Measurements from ENCODE around the gene ABCC4. TPM values are rescaled to one million over a fixed set of nuclear protein-coding genes. Genes with fewer than 3 reads are reported as not detected.
"Not testable (repeated sequence)": the region's sequence is repeated elsewhere in the genome, so short reads cannot be mapped to it uniquely, and the experiment has no call there.

Gene ABCC4
- total RNA-seq, 6 experiments from 2014 or later = 1.1 to 4.9 (median 3.8) TPM

DNA sequence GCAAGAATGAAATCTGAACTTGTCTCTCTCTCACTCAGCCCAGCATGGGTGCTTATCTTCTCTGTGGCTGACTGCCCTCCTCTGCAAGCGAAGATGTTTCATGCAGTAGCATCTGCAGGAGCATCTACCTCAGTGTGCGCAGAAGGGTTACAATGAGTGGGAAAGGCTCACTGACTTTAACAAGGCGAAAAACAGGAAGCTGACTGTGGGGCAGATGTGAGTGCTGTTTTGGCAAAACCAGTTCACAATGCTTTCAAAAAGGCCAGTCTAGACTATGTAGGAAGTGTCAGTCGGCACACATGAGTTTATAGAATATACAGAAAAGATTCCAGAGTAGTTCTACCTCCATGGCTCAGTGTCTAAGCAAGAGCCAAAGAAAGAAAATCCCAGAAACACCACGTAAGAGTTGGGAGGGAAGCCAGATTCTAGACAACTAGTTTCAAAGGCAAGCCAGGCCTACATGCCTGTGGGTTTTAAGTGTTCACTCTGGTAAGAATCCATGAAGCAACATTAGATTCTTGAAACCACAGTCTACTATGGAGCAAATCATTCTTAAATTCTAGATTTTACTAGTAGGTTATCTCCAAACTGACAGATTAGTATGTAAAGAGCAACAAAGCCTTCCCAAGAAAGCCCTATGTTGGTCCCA is 124.5 kb downstream of the ABCC4 start:
- DNase-seq = no peak
- intact Hi-C loops (cut with DNase I) = no loop called here

DNA sequence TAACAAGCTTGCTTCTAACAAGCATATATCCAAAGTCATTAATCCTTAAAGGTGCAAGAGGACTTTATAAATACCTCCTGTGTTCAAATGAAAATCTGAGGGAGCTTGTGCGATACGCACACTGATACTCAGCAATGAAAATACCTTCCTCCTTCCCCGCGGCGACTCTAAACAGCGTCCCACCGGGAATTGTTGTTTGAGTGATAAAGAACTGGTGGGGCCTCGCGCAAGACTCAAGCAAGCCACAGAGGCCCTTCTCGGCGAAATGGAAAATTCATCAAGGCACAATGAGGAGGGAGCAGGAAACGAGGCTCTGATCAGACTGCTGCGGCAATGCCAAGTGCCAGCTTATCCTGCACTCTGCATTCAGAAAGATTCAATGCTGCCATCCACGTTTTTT is 126.7 kb downstream of the ABCC4 start:
- H3K27me3 ChIP-seq = no peaks in the 10 kb centered on the region
- H3K27ac ChIP-seq = no peak overlapping the region
- H3K36me3 ChIP-seq = no peaks in the 10 kb centered on the region
- TF ChIP-seq POLR2A (IDR thresholded peaks at IDR 0.05) = no peak
- TF ChIP-seq, protein P1, sequence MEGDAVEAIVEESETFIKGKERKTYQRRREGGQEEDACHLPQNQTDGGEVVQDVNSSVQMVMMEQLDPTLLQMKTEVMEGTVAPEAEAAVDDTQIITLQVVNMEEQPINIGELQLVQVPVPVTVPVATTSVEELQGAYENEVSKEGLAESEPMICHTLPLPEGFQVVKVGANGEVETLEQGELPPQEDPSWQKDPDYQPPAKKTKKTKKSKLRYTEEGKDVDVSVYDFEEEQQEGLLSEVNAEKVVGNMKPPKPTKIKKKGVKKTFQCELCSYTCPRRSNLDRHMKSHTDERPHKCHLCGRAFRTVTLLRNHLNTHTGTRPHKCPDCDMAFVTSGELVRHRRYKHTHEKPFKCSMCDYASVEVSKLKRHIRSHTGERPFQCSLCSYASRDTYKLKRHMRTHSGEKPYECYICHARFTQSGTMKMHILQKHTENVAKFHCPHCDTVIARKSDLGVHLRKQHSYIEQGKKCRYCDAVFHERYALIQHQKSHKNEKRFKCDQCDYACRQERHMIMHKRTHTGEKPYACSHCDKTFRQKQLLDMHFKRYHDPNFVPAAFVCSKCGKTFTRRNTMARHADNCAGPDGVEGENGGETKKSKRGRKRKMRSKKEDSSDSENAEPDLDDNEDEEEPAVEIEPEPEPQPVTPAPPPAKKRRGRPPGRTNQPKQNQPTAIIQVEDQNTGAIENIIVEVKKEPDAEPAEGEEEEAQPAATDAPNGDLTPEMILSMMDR (IDR thresholded peaks at IDR 0.05) = no peak
- ATAC-seq (no peak), DNase-seq (no peak)
- no peak overlapping the region for H3K4me3 ChIP-seq
- WGBS (ENCODE audit: insufficient coverage, low coverage, low lambda C conversion rate, missing lambda C conversion rate) = 83% methylated on average over 13 of the region's 14 CpGs
- intact Hi-C loops (cut with DNase I) = no loop called here
- no peaks in the 10 kb centered on the region for H3K9me3 ChIP-seq
- H3K4me1 ChIP-seq = no peaks in the 10 kb centered on the region

More for the DNA sequence above, 124.5 kb downstream of the ABCC4 start:
- no peak for TF ChIP-seq POLR2A (IDR thresholded peaks at IDR 0.05)
- TF ChIP-seq, protein P1 (IDR thresholded peaks at IDR 0.05) = no peak
- Histone ChIP-seq H3K4me3 (no peak overlapping the region), H3K4me1 (no peaks in the 10 kb centered on the region), H3K9me3 (no peaks in the 10 kb centered on the region), H3K27me3 (no peaks in the 10 kb centered on the region), H3K36me3 (no peaks in the 10 kb centered on the region), H3K27ac (no peak overlapping the region)
- ATAC-seq = no peak
- 85% methylated on average over 3 of the region's 5 CpGs for WGBS (ENCODE audit: insufficient coverage, low coverage, low lambda C conversion rate, missing lambda C conversion rate)

DNA sequence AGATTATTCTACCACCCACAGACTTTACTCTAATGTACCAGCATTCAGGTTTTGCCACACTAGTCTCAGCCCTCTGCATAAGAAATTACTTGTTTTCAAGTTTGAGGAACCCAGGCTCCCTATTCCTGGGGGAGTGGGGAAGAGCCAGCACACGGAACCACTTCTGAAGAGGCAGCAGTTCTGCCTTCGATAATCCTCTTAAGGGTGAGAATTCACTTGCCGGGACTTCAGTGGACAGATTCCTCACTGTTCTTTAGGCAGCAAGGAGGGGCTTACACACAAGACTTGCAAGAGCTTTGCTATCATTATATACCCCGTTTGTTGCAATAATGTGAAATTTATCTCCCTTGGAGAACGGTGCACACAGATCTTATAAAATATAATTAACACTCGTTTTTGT is 133.1 kb downstream of the ABCC4 start:
- Histone ChIP-seq H3K9me3 (no peaks in the 10 kb centered on the region), H3K4me1 (no peaks in the 10 kb centered on the region), H3K4me3 (no peak overlapping the region), H3K27me3 (no peaks in the 10 kb centered on the region), H3K27ac (no peak overlapping the region), H3K36me3 (no peaks in the 10 kb centered on the region)
- no peak for TF ChIP-seq POLR2A (IDR thresholded peaks at IDR 0.05)
- TF ChIP-seq, protein P1 (IDR thresholded peaks at IDR 0.05) = no peak
- DNase-seq (no peak), ATAC-seq (no peak)
- intact Hi-C loops (cut with DNase I) = no loop called here
- WGBS (ENCODE audit: insufficient coverage, low coverage, low lambda C conversion rate, missing lambda C conversion rate) = 82% methylated on average over 6 of the region's 6 CpGs

DNA sequence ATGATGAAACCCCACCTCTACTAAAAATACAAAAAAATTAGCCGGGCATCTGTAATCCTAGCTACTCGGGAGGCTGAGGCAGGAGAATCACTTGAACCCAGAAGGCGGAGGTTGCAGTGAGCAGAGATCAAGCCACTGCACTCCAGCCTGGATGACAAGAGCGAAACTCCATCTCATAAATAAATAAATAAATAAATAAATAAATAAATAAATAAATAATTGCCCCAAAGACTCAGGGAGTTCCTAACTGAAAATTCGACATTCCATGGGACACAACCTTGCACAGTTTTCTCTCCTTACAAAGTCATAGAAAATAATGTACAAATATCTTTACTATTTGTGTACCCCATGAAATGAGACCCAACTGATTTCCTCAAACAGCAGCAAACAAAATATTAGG is 134.2 kb downstream of the ABCC4 start:
- intact Hi-C loops (cut with DNase I); H3K27ac ChIP-seq: not testable (repeated sequence)

DNA sequence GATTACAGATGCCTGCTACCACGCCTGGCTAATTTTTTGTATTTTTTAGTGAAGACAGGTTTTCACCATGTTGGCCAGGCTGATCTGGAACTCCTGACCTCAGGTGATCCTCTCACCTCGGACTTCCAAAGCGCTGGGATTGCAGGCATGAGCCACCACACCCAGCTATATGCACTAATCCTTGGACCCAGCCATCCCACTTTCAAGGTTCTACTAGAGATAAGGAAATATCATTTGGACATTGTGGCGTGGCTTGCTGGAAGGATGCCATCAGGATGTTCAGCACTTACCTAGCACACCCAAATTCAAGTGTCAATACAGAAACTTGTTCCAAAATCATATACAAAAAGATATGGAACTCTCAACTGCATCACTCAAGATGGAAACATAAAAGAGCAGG is 136.4 kb downstream of the ABCC4 start:
- intact Hi-C loops (cut with DNase I) = no loop called here
- DNase-seq = no peak
- Histone ChIP-seq H3K4me3 (no peak overlapping the region), H3K9me3 (no peaks in the 10 kb centered on the region), H3K36me3 (no peaks in the 10 kb centered on the region), H3K27ac (no peak overlapping the region), H3K27me3 (no peaks in the 10 kb centered on the region), H3K4me1 (no peaks in the 10 kb centered on the region)
- 100% methylated on average over 1 of the region's 4 CpGs for WGBS (ENCODE audit: insufficient coverage, low coverage, low lambda C conversion rate, missing lambda C conversion rate)
- TF ChIP-seq, protein P1 (IDR thresholded peaks at IDR 0.05) = no peak
- no peak for TF ChIP-seq POLR2A (IDR thresholded peaks at IDR 0.05)
- ATAC-seq = no peak

More for the DNA sequence above, 134.2 kb downstream of the ABCC4 start:
- not testable (repeated sequence) for H3K36me3 ChIP-seq, H3K4me3 ChIP-seq, H3K27me3 ChIP-seq, ATAC-seq, DNase-seq, H3K9me3 ChIP-seq, H3K4me1 ChIP-seq
- 90% methylated on average over 5 of the region's 5 CpGs for WGBS (ENCODE audit: insufficient coverage, low coverage, low lambda C conversion rate, missing lambda C conversion rate)
